ENCODE data around the gene MAP1B. TPM values are rescaled to one million over a fixed set of nuclear protein-coding genes. Genes with fewer than 3 reads are reported as not detected.

Gene MAP1B
- polyA plus RNA-seq, 1 experiment: 55.3 TPM

DNA sequence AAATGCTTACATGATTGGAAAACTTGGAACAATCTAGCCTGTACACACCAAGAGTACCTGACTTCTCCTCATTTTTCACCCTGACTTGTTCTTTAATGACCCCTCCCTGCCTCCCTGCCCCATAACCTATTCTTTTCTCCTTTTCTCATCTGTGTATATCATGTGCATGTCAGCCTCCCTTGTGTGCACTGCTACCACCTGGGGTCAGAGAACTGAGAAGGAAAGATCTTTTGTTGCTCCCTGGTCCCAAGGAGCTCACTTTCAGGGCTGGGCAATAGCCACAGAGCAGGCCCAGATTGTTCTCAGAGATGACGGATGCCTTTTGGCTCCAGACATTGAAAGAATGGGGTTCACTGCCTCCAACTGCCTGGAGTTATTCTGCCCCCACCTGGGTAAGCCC, 5.1 kb downstream of the MAP1B start:
- Histone ChIP-seq H3K27me3 (ENCODE audit: control insufficient read depth, insufficient read depth, low read length) (no peaks in the 10 kb centered on the region), H3K27ac (ENCODE audit: low read depth, low read length) (no peak overlapping the region), H3K9me3 (ENCODE audit: control insufficient read depth, insufficient read depth, low read length) (no peaks in the 10 kb centered on the region; the same call in 1 of the 2 replicates), H3K4me3 (ENCODE audit: low read depth, low read length) (no peak overlapping the region)
- TF ChIP-seq, protein P1, sequence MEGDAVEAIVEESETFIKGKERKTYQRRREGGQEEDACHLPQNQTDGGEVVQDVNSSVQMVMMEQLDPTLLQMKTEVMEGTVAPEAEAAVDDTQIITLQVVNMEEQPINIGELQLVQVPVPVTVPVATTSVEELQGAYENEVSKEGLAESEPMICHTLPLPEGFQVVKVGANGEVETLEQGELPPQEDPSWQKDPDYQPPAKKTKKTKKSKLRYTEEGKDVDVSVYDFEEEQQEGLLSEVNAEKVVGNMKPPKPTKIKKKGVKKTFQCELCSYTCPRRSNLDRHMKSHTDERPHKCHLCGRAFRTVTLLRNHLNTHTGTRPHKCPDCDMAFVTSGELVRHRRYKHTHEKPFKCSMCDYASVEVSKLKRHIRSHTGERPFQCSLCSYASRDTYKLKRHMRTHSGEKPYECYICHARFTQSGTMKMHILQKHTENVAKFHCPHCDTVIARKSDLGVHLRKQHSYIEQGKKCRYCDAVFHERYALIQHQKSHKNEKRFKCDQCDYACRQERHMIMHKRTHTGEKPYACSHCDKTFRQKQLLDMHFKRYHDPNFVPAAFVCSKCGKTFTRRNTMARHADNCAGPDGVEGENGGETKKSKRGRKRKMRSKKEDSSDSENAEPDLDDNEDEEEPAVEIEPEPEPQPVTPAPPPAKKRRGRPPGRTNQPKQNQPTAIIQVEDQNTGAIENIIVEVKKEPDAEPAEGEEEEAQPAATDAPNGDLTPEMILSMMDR (IDR thresholded peaks at IDR 0.05; ENCODE audit: low read depth, low read length): no peak
- DNase-seq (ENCODE audit: low read depth, low spot score): no peak
- ChIA-PET CTCF (interaction anchor here (1.2 kb wide), 1 partner anchor 25 kb away, joined by 3 read pairs; no protein-coding TSS in a partner anchor), POLR2A (no interaction called here)

DNA sequence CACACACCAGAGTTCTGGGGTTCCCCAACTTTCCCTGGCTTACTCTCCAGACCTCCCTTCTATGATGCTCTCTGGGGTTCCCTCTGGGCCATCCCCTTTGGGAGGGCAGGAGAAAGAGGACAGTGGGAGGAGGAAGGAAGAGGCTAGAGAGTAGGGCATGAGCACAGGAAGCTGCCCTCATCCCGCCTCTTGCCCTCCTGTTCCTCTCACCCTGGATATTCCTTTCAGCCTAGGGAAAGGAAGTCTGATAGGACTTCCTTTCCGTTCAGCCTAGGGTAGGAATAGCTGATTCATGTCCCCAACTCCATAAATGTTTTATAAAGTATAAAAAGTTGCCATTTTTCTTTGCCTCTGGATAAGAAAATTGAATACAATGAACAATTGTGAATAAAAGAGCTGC, 7.4 kb downstream of the MAP1B start:
- TF ChIP-seq, protein P1 (IDR thresholded peaks at IDR 0.05; ENCODE audit: low read depth, low read length): no peak
- CTCF ChIA-PET: interaction anchor here (0.7 kb wide), 1 partner anchor 54 kb away, joined by 3 read pairs; no protein-coding TSS in a partner anchor
- POLR2A ChIA-PET: no interaction called here
- no peak overlapping the region for H3K27ac ChIP-seq (ENCODE audit: low read depth, low read length)
- H3K27me3 ChIP-seq (ENCODE audit: control insufficient read depth, insufficient read depth, low read length): no peaks in the 10 kb centered on the region
- no peak overlapping the region for H3K4me3 ChIP-seq (ENCODE audit: low read depth, low read length)
- no peak for DNase-seq (ENCODE audit: low read depth, low spot score)
- H3K9me3 ChIP-seq (ENCODE audit: control insufficient read depth, insufficient read depth, low read length): peaks cover 3% of the 10 kb centered on the region; the same call in 1 of the 2 replicates

DNA sequence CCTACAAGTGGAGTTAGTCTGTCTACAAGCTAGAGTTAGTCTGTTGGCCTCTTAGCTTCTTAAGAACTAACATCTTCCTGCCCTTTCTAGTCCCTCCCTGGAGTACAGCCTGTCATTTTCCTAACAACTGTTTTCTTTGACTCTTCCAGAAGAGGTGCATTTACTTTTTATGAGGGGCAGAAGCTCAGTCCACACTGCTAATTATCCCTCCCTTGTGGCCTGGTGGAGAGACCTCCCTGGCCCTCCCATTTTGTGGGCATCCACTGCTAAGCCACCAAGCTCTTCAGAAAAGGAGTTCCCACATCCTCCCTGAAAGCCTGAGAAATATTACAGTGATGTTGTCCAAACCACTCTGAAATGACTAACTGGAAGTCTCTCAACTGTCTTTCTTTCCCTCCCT, 8.0 kb downstream of the MAP1B start:
- POLR2A ChIA-PET: no interaction called here
- H3K4me3 ChIP-seq (ENCODE audit: low read depth, low read length): no peak overlapping the region
- no peak overlapping the region for H3K27ac ChIP-seq (ENCODE audit: low read depth, low read length)
- CTCF ChIA-PET: interaction anchor here (0.6 kb wide), 1 partner anchor 24 kb away, joined by 3 read pairs; no protein-coding TSS in a partner anchor
- TF ChIP-seq, protein P1 (IDR thresholded peaks at IDR 0.05; ENCODE audit: low read depth, low read length): no peak
- no peaks in the 10 kb centered on the region for H3K27me3 ChIP-seq (ENCODE audit: control insufficient read depth, insufficient read depth, low read length)
- DNase-seq (ENCODE audit: low read depth, low spot score): no peak
- H3K9me3 ChIP-seq (ENCODE audit: control insufficient read depth, insufficient read depth, low read length): peaks cover 3% of the 10 kb centered on the region; the same call in 1 of the 2 replicates

DNA sequence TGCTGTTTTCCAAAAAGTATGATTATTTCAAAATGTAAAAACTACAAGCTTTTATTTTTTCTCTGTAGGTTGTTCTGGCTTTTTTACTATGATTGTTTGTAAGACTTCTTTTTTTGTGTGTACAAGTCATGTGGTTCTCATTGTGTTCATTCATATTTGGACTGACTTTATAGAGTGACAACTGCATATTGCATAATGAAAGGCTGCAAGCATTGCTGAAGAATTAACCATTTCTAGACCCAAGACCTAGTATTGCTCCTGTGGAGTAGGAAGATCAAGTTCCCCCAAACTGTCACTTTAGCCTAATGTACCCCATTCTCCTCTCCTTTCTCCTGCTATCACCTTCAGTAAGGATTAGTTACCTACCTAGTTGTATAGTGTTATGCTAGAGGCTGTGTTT, 10.0 kb downstream of the MAP1B start:
- CTCF ChIA-PET: no interaction called here
- Histone ChIP-seq H3K27me3 (ENCODE audit: control insufficient read depth, insufficient read depth, low read length) (no peaks in the 10 kb centered on the region), H3K4me3 (ENCODE audit: low read depth, low read length) (no peak overlapping the region), H3K9me3 (ENCODE audit: control insufficient read depth, insufficient read depth, low read length) (peaks cover 3% of the 10 kb centered on the region; the same call in 1 of the 2 replicates), H3K27ac (ENCODE audit: low read depth, low read length) (no peak overlapping the region)
- TF ChIP-seq, protein P1 (IDR thresholded peaks at IDR 0.05; ENCODE audit: low read depth, low read length): no peak
- POLR2A ChIA-PET: no interaction called here
- no peak for DNase-seq (ENCODE audit: low read depth, low spot score)

DNA sequence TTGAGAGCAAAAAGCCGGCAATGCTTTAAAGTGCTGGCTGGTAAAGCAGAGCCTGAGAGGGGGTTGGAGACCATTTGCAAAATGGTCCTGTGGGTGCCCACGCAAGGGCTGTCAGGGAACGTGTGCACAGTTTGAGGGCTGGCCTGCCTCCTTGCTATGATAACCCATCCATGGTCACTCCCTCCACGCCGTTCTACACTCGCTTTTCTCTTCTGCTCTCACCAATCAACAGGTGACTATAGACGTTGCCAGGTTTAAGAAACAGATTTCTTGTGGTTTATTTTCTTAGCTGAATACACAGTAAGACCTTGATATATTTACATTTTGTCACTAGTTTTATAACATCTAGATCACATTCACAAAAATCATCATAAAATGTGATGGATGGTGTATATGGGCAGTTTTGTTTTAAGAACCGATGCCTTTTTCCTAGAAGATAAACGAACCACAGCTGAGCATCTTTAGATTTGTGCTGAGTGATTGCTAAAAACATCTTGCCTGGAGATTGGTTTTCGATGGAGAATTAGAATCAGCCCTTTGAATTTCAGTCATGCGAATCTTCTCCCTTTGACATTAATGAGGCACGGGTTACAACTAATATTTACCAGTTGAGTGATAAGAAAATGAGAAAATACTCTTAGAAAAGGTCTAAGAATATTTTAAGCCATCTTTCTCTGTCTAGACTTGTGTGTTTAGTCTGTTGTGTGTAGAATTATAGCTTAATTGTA, 13.9 kb downstream of the MAP1B start:
- Histone ChIP-seq H3K27me3 (ENCODE audit: control insufficient read depth, insufficient read depth, low read length) (no peaks in the 10 kb centered on the region), H3K4me3 (ENCODE audit: low read depth, low read length) (no peak overlapping the region), H3K27ac (ENCODE audit: low read depth, low read length) (no peak overlapping the region), H3K9me3 (ENCODE audit: control insufficient read depth, insufficient read depth, low read length) (peaks cover 3% of the 10 kb centered on the region; the same call in 1 of the 2 replicates)
- ChIA-PET CTCF (no interaction called here), POLR2A (no interaction called here)
- TF ChIP-seq, protein P1 (IDR thresholded peaks at IDR 0.05; ENCODE audit: low read depth, low read length): no peak
- DNase-seq (ENCODE audit: low read depth, low spot score): no peak

Measured in AG04450 (cell line).